Fibroblast of lung (primary cell): ENCODE data around the gene HSD17B8. TPM values are rescaled to one million over a fixed set of nuclear protein-coding genes. Genes with fewer than 3 reads are reported as not detected.

Experiments used
- DNase-seq, 2 donors: peaks; one replicate each; pipeline versions ENCODE4 v3.0.0 to v3.0.0-alpha.2; 2010; ENCODE audit warnings: low read depth in 2 of 2
- H2AFZ ChIP-seq: 2 replicates; pipeline ENCODE4 v1.5.1; 2012; ENCODE audit warnings: low read length, control low read depth, inconsistent platforms
- H3K27ac ChIP-seq: 2 replicates; pipeline ENCODE4 v1.5.1; 2011; ENCODE audit warnings: low read length, control low read depth; ENCODE audit not compliant: insufficient read depth
- H3K27me3 ChIP-seq: 2 replicates; pipeline ENCODE4 v1.5.1; 2011; ENCODE audit warnings: mild to moderate bottlenecking, low read length; ENCODE audit not compliant: control insufficient read depth, insufficient read depth
- H3K36me3 ChIP-seq: 2 replicates; pipeline ENCODE4 v1.5.1; 2011; ENCODE audit warnings: low read length; ENCODE audit not compliant: control insufficient read depth, insufficient read depth
- H3K4me1 ChIP-seq: 2 replicates; pipeline ENCODE4 v1.5.1; 2011; ENCODE audit warnings: low read length; ENCODE audit not compliant: control insufficient read depth, insufficient read depth; ENCODE audit errors: extremely low read depth
- H3K4me2 ChIP-seq: 2 replicates; pipeline ENCODE4 v1.5.1; 2011; ENCODE audit warnings: low read length, control low read depth; ENCODE audit not compliant: insufficient read depth; ENCODE audit errors: extremely low read depth
- H3K4me3 ChIP-seq, 4 experiments: fragments of 200-600 bp in 1 of 4; sonication (generic) in 1 of 4; replicated peaks in 1 of 4; 2 replicates each; pipeline ENCODE4 v1.5.1; 2011 to 2016; ENCODE audit warnings: low read length in 4 of 4, low read depth in 3 of 4, mild to moderate bottlenecking in 3 of 4, control low read depth in 2 of 4, inconsistent platforms in 1 of 4, mixed read lengths in 1 of 4; ENCODE audit not compliant: insufficient read depth in 1 of 4; ENCODE audit errors: control extremely low read depth in 1 of 4
- H3K79me2 ChIP-seq: 2 replicates; pipeline ENCODE4 v1.5.1; 2012; ENCODE audit warnings: mild to moderate bottlenecking, low read length, inconsistent platforms; ENCODE audit not compliant: control insufficient read depth, insufficient read depth
- H3K9ac ChIP-seq: 2 replicates; pipeline ENCODE4 v1.5.1; 2011; ENCODE audit warnings: mild to moderate bottlenecking, low read length, control low read depth; ENCODE audit not compliant: insufficient read depth
- H3K9me3 ChIP-seq: 2 replicates; pipeline ENCODE4 v1.5.1; 2012; ENCODE audit warnings: low read depth, low read length; ENCODE audit not compliant: control insufficient read depth, insufficient read depth
- H4K20me1 ChIP-seq: 2 replicates; pipeline ENCODE4 v1.5.1; 2011; ENCODE audit warnings: low read length; ENCODE audit not compliant: control insufficient read depth, insufficient read depth; ENCODE audit errors: extremely low read depth
- CTCF ChIP-seq, 2 donors: IDR thresholded peaks in 1 of 2; conservative IDR thresholded peaks in 1 of 2; 1 replicate in 1 of 2; 2 replicates in 1 of 2; pipeline ENCODE4 v1.5.1; 2011 to 2012; ENCODE audit warnings: low read length in 2 of 2, control low read depth in 1 of 2, inconsistent platforms in 1 of 2, low read depth in 1 of 2, mild to moderate bottlenecking in 1 of 2
- EZH2 ChIP-seq: IDR thresholded peaks from 2 replicates; pipeline ENCODE4 v1.5.1; 2012; ENCODE audit warnings: low read length, control low read depth, mild to moderate bottlenecking; ENCODE audit errors: missing control alignments
- polyA plus RNA-seq, 2 donors: library from polyadenylated mRNA; depleted of rRNA in 1 of 2; stranded (reverse) in 1 of 2; unstranded in 1 of 2; fragments of >200 nt; gene quantifications; 2 replicates each; pipeline ENCODE4 v1.2.1, GENCODE V29; 2011 to 2012; ENCODE audit warnings: missing spikeins in 1 of 2
- total RNA-seq: library from RNA; depleted of rRNA; stranded (reverse); fragments of >200 nt; gene quantifications from 2 replicates; pipeline ENCODE4 v1.2.1, GENCODE V29; 2014

HSD17B8 gene
- total and polyA plus RNA-seq, 2 donors (not counting 1 experiment from before 2014, with no cell fraction given): 4.9 to 11.4 TPM

GRCh38 chr6:33254591-33254990 lies 50.1 kb downstream of the HSD17B8 start:
- no peak for DNase-seq
- TF ChIP-seq CTCF (conservative IDR thresholded peaks at IDR 0.05 in 1 of 2, IDR thresholded peaks at IDR 0.05 in 1 of 2; ENCODE audit: low read depth in 1 of 2, low read length in 2 of 2) (no peak), EZH2 (no peak)
- H3K36me3 ChIP-seq: no peaks in the 10 kb centered on the region
- no peaks in the 10 kb centered on the region for H4K20me1 ChIP-seq
- H3K4me2 ChIP-seq: no peak overlapping the region
- no peaks in the 10 kb centered on the region for H3K79me2 ChIP-seq
- H2AFZ ChIP-seq: no peak overlapping the region
- H3K27ac ChIP-seq: no peak overlapping the region
- no peak overlapping the region for H3K9ac ChIP-seq
- H3K4me1 ChIP-seq: peaks cover 7% of the 10 kb centered on the region
- H3K27me3 ChIP-seq: no peaks in the 10 kb centered on the region
- no peaks in the 10 kb centered on the region for H3K9me3 ChIP-seq
- no peak overlapping the region for H3K4me3 ChIP-seq

Other genes starting within 250 kb of the HSD17B8 start
- gene BRD2, start 236.1 kb upstream of the HSD17B8 start, total RNA-seq: 59.3 and 75.6 TPM in 2 replicates
- gene BRD2, start 236.1 kb upstream of the HSD17B8 start, polyA plus RNA-seq: 126 and 154 TPM in 2 replicates
- not detected in 2 replicates for gene HLA-DOA, start 195.1 kb upstream of the HSD17B8 start, total RNA-seq
- not detected in 2 replicates for gene HLA-DOA, start 195.1 kb upstream of the HSD17B8 start, polyA plus RNA-seq
- 1.0 and 1.5 TPM in 2 replicates for gene HLA-DPA1, start 131.0 kb upstream of the HSD17B8 start, total RNA-seq
- 3.3 and 9.1 TPM in 2 replicates for gene HLA-DPA1, start 131.0 kb upstream of the HSD17B8 start, polyA plus RNA-seq
- gene HLA-DPB1, start 128.7 kb upstream of the HSD17B8 start, total RNA-seq: 1.3 and 5.4 TPM in 2 replicates
- 11.0 and 11.5 TPM in 2 replicates for gene HLA-DPB1, start 128.7 kb upstream of the HSD17B8 start, polyA plus RNA-seq
- 0.17 and 0.26 TPM in 2 replicates for gene COL11A2, start 12.2 kb upstream of the HSD17B8 start, total RNA-seq
- 0.06 and 0.17 TPM in 2 replicates for gene COL11A2, start 12.2 kb upstream of the HSD17B8 start, polyA plus RNA-seq
- gene RXRB, start 4.0 kb upstream of the HSD17B8 start, total RNA-seq: 20.0 and 25.9 TPM in 2 replicates
- 33.1 and 34.0 TPM in 2 replicates for gene RXRB, start 4.0 kb upstream of the HSD17B8 start, polyA plus RNA-seq
- 89.9 and 112 TPM in 2 replicates for gene SLC39A7, start 3.8 kb upstream of the HSD17B8 start, total RNA-seq
- gene SLC39A7, start 3.8 kb upstream of the HSD17B8 start, polyA plus RNA-seq: 121 and 160 TPM in 2 replicates
- 30.6 and 33.1 TPM in 2 replicates for gene RING1, start 3.8 kb downstream of the HSD17B8 start, total RNA-seq
- 24.7 and 27.3 TPM in 2 replicates for gene RING1, start 3.8 kb downstream of the HSD17B8 start, polyA plus RNA-seq
- 33.4 and 44.9 TPM in 2 replicates for gene VPS52, start 67.2 kb downstream of the HSD17B8 start, total RNA-seq
- 53.2 and 75.6 TPM in 2 replicates for gene VPS52, start 67.2 kb downstream of the HSD17B8 start, polyA plus RNA-seq
- 4,034 and 6,125 TPM in 2 replicates for gene RPS18, start 67.4 kb downstream of the HSD17B8 start, total RNA-seq
- 4,559 and 4,995 TPM in 2 replicates for gene RPS18, start 67.4 kb downstream of the HSD17B8 start, polyA plus RNA-seq
- gene B3GALT4, start 72.5 kb downstream of the HSD17B8 start, total RNA-seq: 5.1 and 11.1 TPM in 2 replicates
- 1.6 and 2.3 TPM in 2 replicates for gene B3GALT4, start 72.5 kb downstream of the HSD17B8 start, polyA plus RNA-seq
- gene WDR46, start 84.6 kb downstream of the HSD17B8 start, total RNA-seq: 55.2 and 67.3 TPM in 2 replicates
- gene WDR46, start 84.6 kb downstream of the HSD17B8 start, polyA plus RNA-seq: 31.1 and 45.0 TPM in 2 replicates
- gene PFDN6, start 84.9 kb downstream of the HSD17B8 start, total RNA-seq: 39.8 and 43.1 TPM in 2 replicates
- 46.7 and 50.5 TPM in 2 replicates for gene PFDN6, start 84.9 kb downstream of the HSD17B8 start, polyA plus RNA-seq
- 22.1 and 22.8 TPM in 2 replicates for gene RGL2, start 94.3 kb downstream of the HSD17B8 start, total RNA-seq
- gene RGL2, start 94.3 kb downstream of the HSD17B8 start, polyA plus RNA-seq: 17.4 and 20.5 TPM in 2 replicates
- 38.8 and 56.0 TPM in 2 replicates for gene TAPBP, start 109.4 kb downstream of the HSD17B8 start, total RNA-seq
- gene TAPBP, start 109.4 kb downstream of the HSD17B8 start, polyA plus RNA-seq: 50.3 and 55.4 TPM in 2 replicates
- gene ZBTB22, start 113.1 kb downstream of the HSD17B8 start, total RNA-seq: 23.6 and 31.2 TPM in 2 replicates
- gene ZBTB22, start 113.1 kb downstream of the HSD17B8 start, polyA plus RNA-seq: 8.0 and 8.9 TPM in 2 replicates
- gene DAXX, start 118.3 kb downstream of the HSD17B8 start, total RNA-seq: 32.4 and 66.4 TPM in 2 replicates
- 32.4 and 58.4 TPM in 2 replicates for gene DAXX, start 118.3 kb downstream of the HSD17B8 start, polyA plus RNA-seq
- gene KIFC1, start 187.2 kb downstream of the HSD17B8 start, total RNA-seq: 0.51 and 5.3 TPM in 2 replicates
- gene KIFC1, start 187.2 kb downstream of the HSD17B8 start, polyA plus RNA-seq: 8.0 and 36.6 TPM in 2 replicates
- gene PHF1, start 206.4 kb downstream of the HSD17B8 start, total RNA-seq: 24.4 and 28.9 TPM in 2 replicates
- gene PHF1, start 206.4 kb downstream of the HSD17B8 start, polyA plus RNA-seq: 29.6 and 32.9 TPM in 2 replicates
- 105 and 127 TPM in 2 replicates for gene CUTA, start 213.5 kb downstream of the HSD17B8 start, total RNA-seq
- 264 and 347 TPM in 2 replicates for gene CUTA, start 213.5 kb downstream of the HSD17B8 start, polyA plus RNA-seq
- gene SYNGAP1, start 215.4 kb downstream of the HSD17B8 start, total RNA-seq: 4.6 and 7.3 TPM in 2 replicates
- 3.6 and 5.9 TPM in 2 replicates for gene SYNGAP1, start 215.4 kb downstream of the HSD17B8 start, polyA plus RNA-seq
- gene ZBTB9, start 249.9 kb downstream of the HSD17B8 start, total RNA-seq: 4.1 and 4.9 TPM in 2 replicates
- gene ZBTB9, start 249.9 kb downstream of the HSD17B8 start, polyA plus RNA-seq: 5.2 and 6.7 TPM in 2 replicates